Parathyroid adenoma (tissue), 2 donors: ENCODE data around the gene TRDN.

Experiments used
- H2AFZ ChIP-seq: fragments of 300-600 bp; sonication (generic); one replicate; pipeline ENCODE4 v1.7.0; 2017; ENCODE audit warnings: antibody characterized with exemption, mild to moderate bottlenecking
- H3K27ac ChIP-seq: fragments of 300-600 bp; sonication (generic); one replicate; pipeline ENCODE4 v1.7.0; 2017
- H3K27me3 ChIP-seq: fragments of 300-600 bp; sonication (generic); one replicate; pipeline ENCODE4 v1.7.0; 2017; ENCODE audit warnings: low read length; ENCODE audit not compliant: control insufficient read depth, insufficient read depth
- H3K36me3 ChIP-seq: fragments of 300-600 bp; sonication (generic); one replicate; pipeline ENCODE4 v1.7.0; 2017; ENCODE audit warnings: low read length; ENCODE audit not compliant: control insufficient read depth, insufficient read depth
- H3K4me1 ChIP-seq: fragments of 300-600 bp; sonication (generic); one replicate; pipeline ENCODE4 v1.7.0; 2017; ENCODE audit warnings: control low read depth
- H3K4me2 ChIP-seq: fragments of 300-600 bp; sonication (generic); one replicate; pipeline ENCODE4 v1.7.0; 2017; ENCODE audit warnings: low read length
- H3K4me3 ChIP-seq: fragments of 300-600 bp; sonication (generic); one replicate; pipeline ENCODE4 v1.7.0; 2017; ENCODE audit warnings: low read depth, low read length
- H3K79me2 ChIP-seq: fragments of 300-600 bp; sonication (generic); one replicate; pipeline ENCODE4 v1.7.0; 2017; ENCODE audit warnings: control low read depth
- H3K9ac ChIP-seq: fragments of 300-600 bp; sonication (generic); one replicate; pipeline ENCODE4 v1.7.0; 2017; ENCODE audit warnings: mild to moderate bottlenecking
- H3K9me3 ChIP-seq: fragments of 300-600 bp; sonication (generic); one replicate; pipeline ENCODE4 v1.7.0; 2017; ENCODE audit warnings: low read length; ENCODE audit not compliant: control insufficient read depth
- TF ChIP-seq, protein P1 (sequence below): fragments of 300-600 bp; sonication (generic); IDR thresholded peaks from one replicate; pipeline ENCODE4 v1.7.0; 2017; ENCODE audit warnings: antibody characterized with exemption, mild to moderate bottlenecking
- donor health status: primary hyperparathyroidism.

TRDN gene

GRCh38 chr6:123636282-123636681 is 468 bp downstream of the TRDN start:
- H3K27ac ChIP-seq = no peak overlapping the region
- no peak overlapping the region for H3K4me2 ChIP-seq
- TF ChIP-seq, protein P1, sequence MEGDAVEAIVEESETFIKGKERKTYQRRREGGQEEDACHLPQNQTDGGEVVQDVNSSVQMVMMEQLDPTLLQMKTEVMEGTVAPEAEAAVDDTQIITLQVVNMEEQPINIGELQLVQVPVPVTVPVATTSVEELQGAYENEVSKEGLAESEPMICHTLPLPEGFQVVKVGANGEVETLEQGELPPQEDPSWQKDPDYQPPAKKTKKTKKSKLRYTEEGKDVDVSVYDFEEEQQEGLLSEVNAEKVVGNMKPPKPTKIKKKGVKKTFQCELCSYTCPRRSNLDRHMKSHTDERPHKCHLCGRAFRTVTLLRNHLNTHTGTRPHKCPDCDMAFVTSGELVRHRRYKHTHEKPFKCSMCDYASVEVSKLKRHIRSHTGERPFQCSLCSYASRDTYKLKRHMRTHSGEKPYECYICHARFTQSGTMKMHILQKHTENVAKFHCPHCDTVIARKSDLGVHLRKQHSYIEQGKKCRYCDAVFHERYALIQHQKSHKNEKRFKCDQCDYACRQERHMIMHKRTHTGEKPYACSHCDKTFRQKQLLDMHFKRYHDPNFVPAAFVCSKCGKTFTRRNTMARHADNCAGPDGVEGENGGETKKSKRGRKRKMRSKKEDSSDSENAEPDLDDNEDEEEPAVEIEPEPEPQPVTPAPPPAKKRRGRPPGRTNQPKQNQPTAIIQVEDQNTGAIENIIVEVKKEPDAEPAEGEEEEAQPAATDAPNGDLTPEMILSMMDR = no peak
- no peaks in the 10 kb centered on the region for H3K9me3 ChIP-seq
- H3K9ac ChIP-seq = no peak overlapping the region
- H3K4me1 ChIP-seq = no peaks in the 10 kb centered on the region
- H2AFZ ChIP-seq = no peak overlapping the region
- no peaks in the 10 kb centered on the region for H3K36me3 ChIP-seq
- H3K79me2 ChIP-seq = no peaks in the 10 kb centered on the region
- no peak overlapping the region for H3K4me3 ChIP-seq
- no peaks in the 10 kb centered on the region for H3K27me3 ChIP-seq

GRCh38 chr6:123635567-123635966 is 1.2 kb downstream of the TRDN start:
- Histone ChIP-seq H3K9me3 (no peaks in the 10 kb centered on the region), H3K4me1 (no peaks in the 10 kb centered on the region), H3K4me3 (no peak overlapping the region), H3K27ac (no peak overlapping the region), H3K4me2 (no peak overlapping the region), H3K79me2 (no peaks in the 10 kb centered on the region), H3K27me3 (no peaks in the 10 kb centered on the region), H3K36me3 (no peaks in the 10 kb centered on the region), H3K9ac (no peak overlapping the region), H2AFZ (no peak overlapping the region)
- TF ChIP-seq, protein P1 = no peak

GRCh38 chr6:123635144-123635543 is 1.6 kb downstream of the TRDN start:
- no peak overlapping the region for H3K27ac ChIP-seq

DNA sequence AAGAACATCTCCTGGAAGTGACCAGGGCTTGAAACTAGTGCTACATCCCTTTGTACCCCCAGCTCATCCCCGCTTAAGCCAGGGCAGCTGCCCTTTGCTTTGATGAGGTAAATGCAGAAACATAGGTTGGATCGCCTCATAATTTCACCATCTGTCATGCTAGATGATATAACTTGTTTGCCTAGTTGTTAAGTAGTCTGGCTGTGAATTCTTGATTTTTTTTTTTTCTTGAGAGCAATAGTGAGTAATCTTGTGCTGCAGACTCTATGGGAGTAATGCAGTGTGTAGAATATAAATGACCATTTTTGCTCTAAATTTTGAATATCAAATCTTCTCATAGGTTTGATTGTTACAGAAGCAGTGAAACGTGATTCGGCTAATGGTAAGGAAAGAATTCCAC is 4.1 kb downstream of the TRDN start:
- Histone ChIP-seq H3K9me3 (no peaks in the 10 kb centered on the region), H3K79me2 (no peaks in the 10 kb centered on the region), H3K36me3 (no peaks in the 10 kb centered on the region), H3K27ac (no peak overlapping the region), H3K4me1 (no peaks in the 10 kb centered on the region), H3K27me3 (no peaks in the 10 kb centered on the region), H3K4me2 (no peak overlapping the region), H2AFZ (no peak overlapping the region), H3K9ac (no peak overlapping the region), H3K4me3 (no peak overlapping the region)
- TF ChIP-seq, protein P1 = no peak

More at GRCh38 chr6:123635144-123635543, 1.6 kb downstream of the TRDN start:
- H3K4me1 ChIP-seq = no peaks in the 10 kb centered on the region
- H3K9me3 ChIP-seq = no peaks in the 10 kb centered on the region
- no peak overlapping the region for H2AFZ ChIP-seq
- H3K9ac ChIP-seq = no peak overlapping the region
- H3K4me3 ChIP-seq = no peak overlapping the region
- no peaks in the 10 kb centered on the region for H3K27me3 ChIP-seq
- TF ChIP-seq, protein P1 = no peak
- H3K79me2 ChIP-seq = no peaks in the 10 kb centered on the region
- no peak overlapping the region for H3K4me2 ChIP-seq
- no peaks in the 10 kb centered on the region for H3K36me3 ChIP-seq

DNA sequence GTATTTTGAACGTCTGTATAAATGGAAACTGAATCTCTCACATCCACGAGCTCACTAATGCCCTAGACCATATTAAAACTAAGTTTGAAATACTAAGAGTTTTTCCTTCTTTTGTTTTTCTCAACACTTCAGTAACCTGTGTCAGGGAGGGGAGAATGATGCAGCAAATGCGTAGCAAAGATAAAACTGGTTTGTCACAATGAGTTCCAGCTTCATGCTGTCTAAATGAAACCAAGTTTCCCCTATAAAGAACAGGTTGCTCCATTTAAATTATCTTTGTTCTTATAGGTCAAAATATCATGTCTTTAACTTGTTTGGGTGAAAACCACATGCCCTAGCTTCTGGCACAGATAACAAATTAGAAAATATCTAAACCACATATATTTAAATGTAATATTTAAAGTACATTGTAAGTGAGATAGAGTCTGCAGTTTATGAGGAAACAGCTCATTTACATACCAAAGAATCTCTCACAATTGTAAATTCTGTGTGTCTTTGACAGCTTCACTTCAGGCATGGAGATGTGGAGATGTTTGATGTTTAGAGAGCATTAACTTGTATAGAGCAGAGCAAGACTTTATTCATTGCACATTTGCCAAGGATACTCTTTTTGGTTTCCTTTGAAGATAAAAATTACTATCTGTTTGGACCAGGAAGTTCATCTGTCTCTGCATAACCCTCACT is 7.3 kb downstream of the TRDN start:
- no peaks in the 10 kb centered on the region for H3K9me3 ChIP-seq
- H3K9ac ChIP-seq = no peak overlapping the region
- H2AFZ ChIP-seq = no peak overlapping the region
- H3K4me1 ChIP-seq = no peaks in the 10 kb centered on the region
- no peaks in the 10 kb centered on the region for H3K36me3 ChIP-seq
- TF ChIP-seq, protein P1 = no peak
- H3K79me2 ChIP-seq = no peaks in the 10 kb centered on the region
- H3K4me2 ChIP-seq = no peak overlapping the region
- H3K4me3 ChIP-seq = no peak overlapping the region
- no peaks in the 10 kb centered on the region for H3K27me3 ChIP-seq
- H3K27ac ChIP-seq = no peak overlapping the region
